Amniotic stem cell (primary cell): Measurements from ENCODE around the gene KPTN.

Experiments used
- DNase-seq: peaks from one replicate; lab custom pipeline; 2025; lab: John Stamatoyannopoulos, UW

KPTN gene

GRCh38 chr19:47469363-47469700 lies 14.7 kb downstream of the KPTN start:
- no peak for DNase-seq

DNA sequence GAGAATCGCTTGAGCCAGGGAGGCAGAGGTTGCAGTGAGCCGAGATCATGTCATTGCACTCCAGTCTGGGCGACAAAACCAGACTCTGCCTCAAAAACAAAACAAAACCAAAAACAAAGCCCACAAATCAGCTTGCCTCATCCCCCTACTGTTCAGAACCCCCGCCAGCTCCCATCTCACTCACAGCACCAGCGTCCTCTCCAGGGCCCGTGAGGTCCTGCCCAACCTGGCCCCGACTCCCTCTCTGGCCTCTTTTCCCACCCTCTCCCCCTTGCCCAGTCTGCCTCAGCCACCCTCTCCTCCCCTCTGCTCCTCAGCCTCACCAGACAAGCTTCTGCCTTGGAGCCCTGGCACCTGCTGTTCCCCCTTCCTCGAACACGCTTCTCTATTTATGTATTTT lies 16.1 kb downstream of the KPTN start:
- no peak for DNase-seq

- no peak for DNase-seq
Observed at GRCh38 chr19:47465957-47466356, 18.1 kb downstream of the KPTN start.

DNA sequence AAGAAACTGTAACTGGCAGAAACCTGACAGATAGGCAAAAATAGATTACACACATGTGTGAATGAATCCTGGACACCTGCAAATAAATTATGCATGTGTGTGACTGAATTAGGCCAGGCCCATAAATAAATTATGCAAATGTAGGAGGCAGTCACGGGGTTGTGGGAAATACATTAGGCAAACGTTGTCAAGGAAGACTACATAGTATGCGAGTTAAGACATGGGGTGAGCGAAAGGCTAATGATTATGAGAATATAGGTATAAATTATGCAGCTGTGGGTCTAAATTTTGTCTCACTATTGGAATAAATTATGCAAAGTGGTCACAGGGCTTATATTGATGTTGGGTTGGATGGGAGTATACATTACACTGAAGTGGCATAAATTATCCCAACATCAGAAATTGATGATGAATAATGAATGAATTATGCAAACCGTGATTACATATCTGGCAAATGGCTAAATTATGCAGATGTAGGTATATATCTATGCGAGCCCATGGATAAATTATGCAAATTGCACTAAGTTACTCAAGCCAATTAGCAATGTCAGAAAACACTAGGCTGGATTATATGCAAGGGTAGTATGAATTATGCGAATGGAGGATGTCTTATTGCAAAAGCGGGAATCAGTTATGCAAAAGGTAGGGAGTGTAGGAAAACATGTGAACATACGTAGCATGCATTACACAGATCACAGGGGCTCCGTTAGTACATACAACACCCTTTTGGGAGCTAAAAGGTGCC lies 19.2 kb downstream of the KPTN start:
- DNase-seq = no peak

DNA sequence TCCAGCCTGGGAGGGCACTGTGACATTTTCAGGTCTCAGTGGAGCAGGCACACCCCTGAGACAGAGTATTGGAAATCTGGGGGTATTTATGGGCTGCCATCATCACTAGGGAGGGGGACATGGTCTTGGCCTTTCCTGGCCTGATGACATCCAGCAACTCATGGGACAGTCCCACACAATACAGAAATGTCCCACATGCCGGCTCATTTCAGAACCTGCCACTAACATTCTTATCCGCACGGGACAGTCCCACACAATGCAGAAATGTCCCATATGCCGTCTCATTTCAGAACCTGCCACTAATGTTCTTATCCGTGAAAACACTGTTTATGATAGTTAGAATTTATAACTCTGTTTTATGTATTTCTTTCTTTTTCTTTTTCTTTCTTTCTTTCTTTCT lies 22.1 kb downstream of the KPTN start:
- no peak for DNase-seq

GRCh38 chr19:47459477-47459876 lies 24.5 kb downstream of the KPTN start:
- DNase-seq = no peak

- DNase-seq = no peak
Observed at GRCh38 chr19:47458672-47459071, 25.3 kb downstream of the KPTN start.

- no peak for DNase-seq
Observed at GRCh38 chr19:47456721-47457474, 27.1 kb downstream of the KPTN start.

DNA sequence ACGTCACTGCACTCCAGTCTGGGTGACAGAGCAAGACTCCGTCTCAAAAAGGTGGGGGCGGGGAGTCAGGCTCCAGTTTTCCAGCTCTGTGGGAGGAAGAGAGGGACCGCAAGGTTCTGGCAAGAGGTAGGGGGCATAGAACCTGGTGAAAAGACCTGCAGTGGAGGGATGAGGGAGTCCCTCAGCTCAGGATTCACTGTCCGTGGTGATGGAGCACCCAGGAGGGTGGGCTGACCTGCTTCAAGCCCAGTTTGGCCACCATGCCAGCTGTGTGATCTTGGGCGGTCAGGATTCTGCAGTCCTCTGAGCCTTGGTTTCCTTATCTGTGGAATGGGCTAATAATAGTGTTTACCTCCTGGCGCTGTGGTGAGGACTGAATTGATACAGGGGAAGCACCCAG lies 33.5 kb downstream of the KPTN start:
- no peak for DNase-seq

GRCh38 chr19:47448360-47448727 lies 35.7 kb downstream of the KPTN start:
- DNase-seq = no peak

GRCh38 chr19:47447470-47448359 lies 36.3 kb downstream of the KPTN start:
- no peak for DNase-seq

- no peak for DNase-seq
Observed at GRCh38 chr19:47446534-47447469, 37.2 kb downstream of the KPTN start.

DNA sequence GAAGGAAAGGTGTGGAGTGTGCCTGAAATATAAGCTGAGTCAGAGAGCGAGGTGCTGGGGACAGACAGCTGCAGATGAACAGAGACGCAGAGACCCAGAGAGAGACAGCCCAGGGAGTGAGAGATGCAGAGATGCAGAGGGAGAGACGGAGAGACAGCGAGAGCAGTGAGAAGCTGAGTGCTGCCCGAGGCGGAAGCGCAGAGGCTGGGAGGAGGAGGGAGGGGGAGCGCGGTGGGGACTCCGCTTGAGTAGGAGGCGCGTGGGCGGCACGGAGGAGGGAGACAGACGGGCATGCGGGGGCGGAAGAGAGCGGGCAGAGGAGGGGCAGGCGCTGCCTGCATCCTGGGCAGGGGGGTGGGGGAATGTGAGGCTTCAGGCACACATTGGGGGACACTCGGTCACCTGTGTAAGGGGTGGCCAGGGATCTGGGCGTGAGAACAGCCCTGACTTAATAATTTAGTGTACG lies 38.0 kb downstream of the KPTN start:
- no peak for DNase-seq

DNA sequence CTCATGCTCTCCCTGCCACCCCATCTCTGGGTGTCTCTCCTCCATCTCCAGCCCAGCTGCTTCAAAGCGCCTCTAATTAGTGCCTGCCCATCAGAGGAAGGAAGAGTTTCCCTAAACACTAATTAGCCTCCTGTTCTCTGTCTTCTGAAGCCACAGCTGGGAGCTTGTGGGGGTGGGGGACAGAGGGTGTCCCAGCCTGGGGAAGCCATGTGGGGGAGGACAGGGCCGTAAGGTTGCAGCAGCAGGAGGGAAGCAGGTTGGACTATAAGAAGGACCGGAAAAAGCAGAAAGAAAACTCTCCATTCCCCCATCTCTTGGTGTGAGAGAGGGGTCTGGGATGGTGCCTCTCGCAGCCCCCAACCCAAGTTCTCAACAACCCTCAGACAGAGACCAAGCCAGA lies 38.5 kb downstream of the KPTN start:
- no peak for DNase-seq

- DNase-seq = no peak
Observed at GRCh38 chr19:47444388-47444821, 39.6 kb downstream of the KPTN start.

GRCh38 chr19:47443331-47443730 lies 40.7 kb downstream of the KPTN start:
- DNase-seq = no peak

- no peak for DNase-seq
Observed at GRCh38 chr19:47438793-47439220, 45.2 kb downstream of the KPTN start.

DNA sequence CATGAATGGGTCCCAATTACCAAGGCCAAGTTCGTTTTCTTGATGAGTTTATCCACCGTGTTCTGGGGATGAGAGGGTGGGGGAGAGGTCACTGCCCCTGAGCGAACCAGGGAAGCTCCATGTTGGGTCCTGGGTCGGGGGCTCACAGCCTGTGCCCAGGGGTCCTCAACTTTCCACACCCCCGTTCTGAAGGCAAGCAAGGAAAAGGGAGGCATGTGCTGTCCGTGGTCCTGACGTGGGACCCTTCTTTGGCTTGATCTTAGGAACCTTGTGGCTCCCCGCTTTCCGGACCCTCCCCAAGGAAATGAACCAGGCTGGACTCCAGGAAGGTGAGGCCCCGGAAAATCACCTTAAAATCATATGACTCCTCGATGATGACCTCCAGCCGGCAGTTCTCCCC lies 46.5 kb downstream of the KPTN start:
- DNase-seq = no peak

- peak; percentile 47 for DNase-seq
Observed at GRCh38 chr19:47436712-47437401, 47.2 kb downstream of the KPTN start.

- DNase-seq = no peak
Observed at GRCh38 chr19:47435883-47436417, 48.1 kb downstream of the KPTN start.

DNA sequence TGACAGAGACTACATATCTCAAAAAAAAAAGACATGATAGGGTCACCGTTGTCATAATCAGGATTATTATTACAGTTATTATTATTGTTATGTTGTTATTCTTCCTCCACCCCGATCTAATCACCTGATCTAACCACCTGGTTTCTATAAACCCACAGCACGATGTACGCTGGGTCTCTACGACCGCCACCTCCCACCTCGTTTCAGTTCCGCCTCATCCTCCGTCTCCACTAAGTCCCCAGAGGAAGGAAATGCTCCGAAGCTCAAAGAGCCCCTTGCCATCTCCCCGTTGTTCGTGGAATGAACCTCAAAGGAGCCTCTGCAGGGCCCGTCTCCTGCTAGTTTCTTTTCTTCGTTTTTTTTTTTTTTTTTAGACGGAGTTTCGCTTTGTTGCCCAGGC lies 48.8 kb downstream of the KPTN start:
- DNase-seq = no peak
